H1 (cell line): ENCODE data around the gene LCE3D.

ENCODE experiments used
- CEBPB ChIP-seq: IDR thresholded peaks from 2 replicates; pipeline ENCODE4 v1.6.1; 2012; ENCODE audit warnings: low read depth, low read length
- YY1 ChIP-seq: IDR thresholded peaks from 2 replicates; pipeline ENCODE4 v1.6.1; 2011; ENCODE audit warnings: low read depth, mild to moderate bottlenecking, low read length

GRCh38 chr1:152613511-152613910, 33.2 kb upstream of the LCE3D start, which contains the start of gene LCE3B:
- TF ChIP-seq CEBPB = no peak
- no peak for TF ChIP-seq YY1
